ENCODE data around the gene SGCD. TPM values are rescaled to one million over a fixed set of nuclear protein-coding genes. Genes with fewer than 3 reads are reported as not detected.

Gene SGCD
- total and polyA plus RNA-seq, 9 of the 15 experiments (the other 6 are each of a cell fraction or from before 2014, with no cell fraction given) = not detected

- Histone ChIP-seq H3K4me2 (ENCODE audit: insufficient read depth, low read length) (no peak overlapping the region), H3K79me2 (ENCODE audit: control insufficient read depth, insufficient read depth, low read length) (no peaks in the 10 kb centered on the region), H3K4me1 (replicated peaks in 1 of 2; ENCODE audit: control insufficient read depth in 2 of 2, insufficient read depth in 2 of 2, low read length in 2 of 2) (no peaks in the 10 kb centered on the region), H3K9me3 (replicated peaks; ENCODE audit: control insufficient read depth, insufficient read depth, low read depth, low read length) (no peaks in the 10 kb centered on the region), H3K9ac (ENCODE audit: insufficient read depth in 1 of 2, low read depth in 2 of 2, low read length in 2 of 2) (no peak overlapping the region), H3K36me3 (ENCODE audit: control insufficient read depth, insufficient read depth, low read length) (no peaks in the 10 kb centered on the region), H3K27ac (ENCODE audit: extremely low read depth, low read depth, low read length) (no peak overlapping the region), H3K4me3 (no peak overlapping the region), H4K20me1 (replicated peaks; ENCODE audit: control insufficient read depth, insufficient read depth, low read length) (no peaks in the 10 kb centered on the region), H3K9me1 (ENCODE audit: control insufficient read depth, insufficient read depth, low read length) (no peaks in the 10 kb centered on the region), H2AFZ (ENCODE audit: low read depth, low read length) (no peak overlapping the region), H3K27me3 (ENCODE audit: control insufficient read depth in 2 of 2, insufficient read depth in 2 of 2, low read length in 2 of 2) (no peaks in the 10 kb centered on the region)
- intact Hi-C loops (cut with micrococcal nuclease) = no loop called here
- ATAC-seq (no peak), FAIRE-seq (no peak), DNase-seq (ENCODE audit: extremely low read depth in 1 of 4, low spot score in 3 of 4) (no peak)
- 0% methylated on average over 1 of the region's 1 CpG for WGBS (ENCODE audit: insufficient coverage, low coverage, missing lambda C conversion rate)
- ChIA-PET CTCF (ENCODE audit: low intra/inter-chr PET ratio) (no interaction called here), POLR2A (no interaction called here)
- in situ Hi-C loops (cut with MboI) = no loop called here
- BruUV-seq (replicated peaks) = no TSS peak
- TF ChIP-seq, protein P1, sequence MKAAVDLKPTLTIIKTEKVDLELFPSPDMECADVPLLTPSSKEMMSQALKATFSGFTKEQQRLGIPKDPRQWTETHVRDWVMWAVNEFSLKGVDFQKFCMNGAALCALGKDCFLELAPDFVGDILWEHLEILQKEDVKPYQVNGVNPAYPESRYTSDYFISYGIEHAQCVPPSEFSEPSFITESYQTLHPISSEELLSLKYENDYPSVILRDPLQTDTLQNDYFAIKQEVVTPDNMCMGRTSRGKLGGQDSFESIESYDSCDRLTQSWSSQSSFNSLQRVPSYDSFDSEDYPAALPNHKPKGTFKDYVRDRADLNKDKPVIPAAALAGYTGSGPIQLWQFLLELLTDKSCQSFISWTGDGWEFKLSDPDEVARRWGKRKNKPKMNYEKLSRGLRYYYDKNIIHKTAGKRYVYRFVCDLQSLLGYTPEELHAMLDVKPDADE (conservative IDR thresholded peaks at IDR 0.05; ENCODE audit: control insufficient read depth, low read depth, low read length) = no peak
- TF ChIP-seq BRD4 (IDR thresholded peaks at IDR 0.05) (no peak), NR2C2 (CRISPR knock-in tag; IDR thresholded peaks at IDR 0.05) (no peak), NR2C2 (tag; IDR thresholded peaks at IDR 0.05) (no peak), HDAC8 (tag; IDR thresholded peaks at IDR 0.05) (no peak), TCF7L2 (IDR thresholded peaks at IDR 0.05; ENCODE audit: low read depth, low read length) (no peak), ZNF174 (CRISPR knock-in tag; IDR thresholded peaks at IDR 0.05) (no peak), GTF2F1 (IDR thresholded peaks at IDR 0.05; ENCODE audit: low read depth, low read length) (no peak), ILF3 (IDR thresholded peaks at IDR 0.05; ENCODE audit: borderline replicate concordance) (no peak), ZNF282 (CRISPR knock-in tag; IDR thresholded peaks at IDR 0.05) (no peak), ESRRB (CRISPR knock-in tag; IDR thresholded peaks at IDR 0.05; ENCODE audit: borderline replicate concordance) (no peak), PML (IDR thresholded peaks at IDR 0.05; ENCODE audit: low read length) (no peak), MYBL2 (IDR thresholded peaks at IDR 0.05; ENCODE audit: low read depth) (no peak), MYBL2 (CRISPR knock-in tag; IDR thresholded peaks at IDR 0.05; ENCODE audit: borderline replicate concordance) (no peak), ZC3H11A (IDR thresholded peaks at IDR 0.05; ENCODE audit: low read depth, low read length) (no peak), NBN (IDR thresholded peaks at IDR 0.05; ENCODE audit: low read depth) (no peak)
- TF ChIP-seq, protein P2, sequence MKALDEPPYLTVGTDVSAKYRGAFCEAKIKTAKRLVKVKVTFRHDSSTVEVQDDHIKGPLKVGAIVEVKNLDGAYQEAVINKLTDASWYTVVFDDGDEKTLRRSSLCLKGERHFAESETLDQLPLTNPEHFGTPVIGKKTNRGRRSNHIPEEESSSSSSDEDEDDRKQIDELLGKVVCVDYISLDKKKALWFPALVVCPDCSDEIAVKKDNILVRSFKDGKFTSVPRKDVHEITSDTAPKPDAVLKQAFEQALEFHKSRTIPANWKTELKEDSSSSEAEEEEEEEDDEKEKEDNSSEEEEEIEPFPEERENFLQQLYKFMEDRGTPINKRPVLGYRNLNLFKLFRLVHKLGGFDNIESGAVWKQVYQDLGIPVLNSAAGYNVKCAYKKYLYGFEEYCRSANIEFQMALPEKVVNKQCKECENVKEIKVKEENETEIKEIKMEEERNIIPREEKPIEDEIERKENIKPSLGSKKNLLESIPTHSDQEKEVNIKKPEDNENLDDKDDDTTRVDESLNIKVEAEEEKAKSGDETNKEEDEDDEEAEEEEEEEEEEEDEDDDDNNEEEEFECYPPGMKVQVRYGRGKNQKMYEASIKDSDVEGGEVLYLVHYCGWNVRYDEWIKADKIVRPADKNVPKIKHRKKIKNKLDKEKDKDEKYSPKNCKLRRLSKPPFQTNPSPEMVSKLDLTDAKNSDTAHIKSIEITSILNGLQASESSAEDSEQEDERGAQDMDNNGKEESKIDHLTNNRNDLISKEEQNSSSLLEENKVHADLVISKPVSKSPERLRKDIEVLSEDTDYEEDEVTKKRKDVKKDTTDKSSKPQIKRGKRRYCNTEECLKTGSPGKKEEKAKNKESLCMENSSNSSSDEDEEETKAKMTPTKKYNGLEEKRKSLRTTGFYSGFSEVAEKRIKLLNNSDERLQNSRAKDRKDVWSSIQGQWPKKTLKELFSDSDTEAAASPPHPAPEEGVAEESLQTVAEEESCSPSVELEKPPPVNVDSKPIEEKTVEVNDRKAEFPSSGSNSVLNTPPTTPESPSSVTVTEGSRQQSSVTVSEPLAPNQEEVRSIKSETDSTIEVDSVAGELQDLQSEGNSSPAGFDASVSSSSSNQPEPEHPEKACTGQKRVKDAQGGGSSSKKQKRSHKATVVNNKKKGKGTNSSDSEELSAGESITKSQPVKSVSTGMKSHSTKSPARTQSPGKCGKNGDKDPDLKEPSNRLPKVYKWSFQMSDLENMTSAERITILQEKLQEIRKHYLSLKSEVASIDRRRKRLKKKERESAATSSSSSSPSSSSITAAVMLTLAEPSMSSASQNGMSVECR (CRISPR knock-in tag; IDR thresholded peaks at IDR 0.05) = no peak
- TF ChIP-seq, protein P3, sequence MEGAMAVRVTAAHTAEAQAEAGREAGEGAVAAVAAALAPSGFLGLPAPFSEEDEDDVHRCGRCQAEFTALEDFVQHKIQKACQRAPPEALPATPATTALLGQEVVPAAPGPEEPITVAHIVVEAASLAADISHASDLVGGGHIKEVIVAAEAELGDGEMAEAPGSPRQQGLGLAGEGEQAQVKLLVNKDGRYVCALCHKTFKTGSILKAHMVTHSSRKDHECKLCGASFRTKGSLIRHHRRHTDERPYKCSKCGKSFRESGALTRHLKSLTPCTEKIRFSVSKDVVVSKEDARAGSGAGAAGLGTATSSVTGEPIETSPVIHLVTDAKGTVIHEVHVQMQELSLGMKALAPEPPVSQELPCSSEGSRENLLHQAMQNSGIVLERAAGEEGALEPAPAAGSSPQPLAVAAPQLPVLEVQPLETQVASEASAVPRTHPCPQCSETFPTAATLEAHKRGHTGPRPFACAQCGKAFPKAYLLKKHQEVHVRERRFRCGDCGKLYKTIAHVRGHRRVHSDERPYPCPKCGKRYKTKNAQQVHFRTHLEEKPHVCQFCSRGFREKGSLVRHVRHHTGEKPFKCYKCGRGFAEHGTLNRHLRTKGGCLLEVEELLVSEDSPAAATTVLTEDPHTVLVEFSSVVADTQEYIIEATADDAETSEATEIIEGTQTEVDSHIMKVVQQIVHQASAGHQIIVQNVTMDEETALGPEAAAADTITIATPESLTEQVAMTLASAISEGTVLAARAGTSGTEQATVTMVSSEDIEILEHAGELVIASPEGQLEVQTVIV (CRISPR knock-in tag; IDR thresholded peaks at IDR 0.05; ENCODE audit: borderline replicate concordance) = no peak
Observed at GRCh38 chr5:156561651-156562050, 234.7 kb downstream of the SGCD start.
